H1 (cell line): Measurements from ENCODE around the gene SCYGR7. TPM values are rescaled to one million over a fixed set of nuclear protein-coding genes. Genes with fewer than 3 reads are reported as not detected.

Experiments
- CTCF ChIA-PET: fragments of 300-600 bp; sonication (Branson Sonifier 250); formaldehyde crosslinking; loops from one replicate; lab custom pipeline; 2021; ENCODE audit not compliant: partially characterized antibody; lab: Charles Lee
- POLR2A ChIA-PET: fragments of 300-600 bp; sonication (Branson Sonifier 250); formaldehyde crosslinking; loops from one replicate; lab custom pipeline; 2021; ENCODE audit warnings: inconsistent platforms; ENCODE audit not compliant: partially characterized antibody; lab: Charles Lee
- DNase-seq, 2 experiments: peaks; one replicate each; pipeline versions ENCODE4 v3.0.0 to v3.0.0-alpha.2; 2010 to 2022; ENCODE audit warnings: low spot score in 2 of 2, low read depth in 1 of 2, mixed read lengths in 1 of 2
- FAIRE-seq: peaks from 2 replicates; lab custom pipeline; 2011; peaks lifted over from hg19 to GRCh38; lab: Jason Lieb, UNC
- H2AFZ ChIP-seq: 2 replicates; pipeline ENCODE4 v1.8.1; 2012; ENCODE audit warnings: low read length, inconsistent platforms
- H2AK5ac ChIP-seq: 2 replicates; pipeline ENCODE4 v1.6.1; 2013; ENCODE audit warnings: low read depth, low read length
- H2BK120ac ChIP-seq: replicated peaks from 2 replicates; pipeline ENCODE3; 2013; ENCODE audit warnings: low read depth, low read length, inconsistent platforms
- H2BK12ac ChIP-seq: 2 replicates; pipeline ENCODE4 v1.6.1; 2013; ENCODE audit warnings: low read depth, low read length
- H2BK15ac ChIP-seq: 2 replicates; pipeline ENCODE4 v1.6.1; 2013; ENCODE audit warnings: low read length
- H2BK20ac ChIP-seq: 2 replicates; pipeline ENCODE4 v1.6.1; 2013; ENCODE audit warnings: low read length
- H2BK5ac ChIP-seq: 2 replicates; pipeline ENCODE4 v1.6.1; 2013; ENCODE audit warnings: low read depth, low read length
- H3K14ac ChIP-seq: 2 replicates; pipeline ENCODE4 v1.6.1; 2013; ENCODE audit warnings: inconsistent platforms; ENCODE audit not compliant: insufficient read length
- H3K18ac ChIP-seq: 2 replicates; pipeline ENCODE4 v1.6.1; 2013; ENCODE audit warnings: low read length; ENCODE audit errors: extremely low read depth
- H3K23ac ChIP-seq: 2 replicates; pipeline ENCODE4 v1.6.1; 2013; ENCODE audit warnings: inconsistent platforms; ENCODE audit not compliant: insufficient read length
- H3K23me2 ChIP-seq: 2 replicates; pipeline ENCODE4 v1.6.1; 2013; ENCODE audit warnings: low read depth, low read length
- H3K27ac ChIP-seq: 2 replicates; pipeline ENCODE4 v1.6.1; 2011; ENCODE audit warnings: low read depth, low read length, inconsistent platforms
- H3K27me3 ChIP-seq, 4 experiments: replicated peaks in 1 of 4; 1 replicate in 1 of 4; 2 replicates in 3 of 4; pipeline versions ENCODE4 v1.6.1 to v1.8.1; 2011 to 2013; ENCODE audit warnings: low read length in 3 of 4, mild to moderate bottlenecking in 3 of 4, inconsistent platforms in 2 of 4, mixed read lengths in 2 of 4, moderate library complexity in 1 of 4; ENCODE audit not compliant: control insufficient read depth in 3 of 4, insufficient read depth in 3 of 4; ENCODE audit errors: extremely low read depth in 1 of 4
- H3K36me3 ChIP-seq, 4 experiments: 2 replicates each; pipeline versions ENCODE4 v1.6.1 to v1.8.1; 2011 to 2013; ENCODE audit warnings: mild to moderate bottlenecking in 4 of 4, low read length in 3 of 4, moderate library complexity in 2 of 4, control low read depth in 1 of 4, inconsistent platforms in 1 of 4; ENCODE audit not compliant: insufficient read depth in 4 of 4, control insufficient read depth in 2 of 4
- H3K4ac ChIP-seq: replicated peaks from 2 replicates; pipeline ENCODE3; 2013; ENCODE audit warnings: low read length, low read depth, mixed read lengths, inconsistent platforms; ENCODE audit not compliant: insufficient read length
- H3K4me1 ChIP-seq, 4 experiments: replicated peaks in 1 of 4; 1 replicate in 1 of 4; 2 replicates in 3 of 4; pipeline versions ENCODE4 v1.6.1 to v1.8.1; 2011 to 2013; ENCODE audit warnings: low read length in 3 of 4, inconsistent platforms in 2 of 4, mixed read lengths in 1 of 4; ENCODE audit not compliant: insufficient read depth in 4 of 4, control insufficient read depth in 3 of 4
- H3K4me2 ChIP-seq, 2 experiments: 2 replicates each; pipeline versions ENCODE4 v1.6.1 to v1.8.1; 2011 to 2013; ENCODE audit warnings: low read depth in 2 of 2, low read length in 2 of 2, control low read depth in 1 of 2, inconsistent platforms in 1 of 2, mild to moderate bottlenecking in 1 of 2; ENCODE audit not compliant: insufficient read depth in 1 of 2
- H3K4me3 ChIP-seq, 4 experiments: fragments of 200-600, 300-600 bp in 1 of 4; sonication (generic), shearing (Covaris generic), sonication (Bioruptor Twin) in 1 of 4; 2 replicates each; pipeline versions ENCODE4 v1.5.1 to v1.8.1; 2011 to 2016; ENCODE audit warnings: low read length in 4 of 4, low read depth in 3 of 4, control low read depth in 2 of 4, inconsistent platforms in 2 of 4, mild to moderate bottlenecking in 2 of 4, mixed read lengths in 1 of 4, moderate library complexity in 1 of 4; ENCODE audit not compliant: insufficient read depth in 2 of 4; ENCODE audit errors: extremely low read depth in 1 of 4
- H3K56ac ChIP-seq: replicated peaks from 2 replicates; pipeline ENCODE3; 2013; ENCODE audit warnings: low read depth, mild to moderate bottlenecking, mixed read lengths, low read length, inconsistent platforms; ENCODE audit not compliant: insufficient read length
- H3K79me1 ChIP-seq: 2 replicates; pipeline ENCODE4 v1.6.1; 2013; ENCODE audit warnings: low read depth, low read length, control low read depth
- H3K79me2 ChIP-seq, 2 experiments: 2 replicates each; pipeline versions ENCODE4 v1.6.1 to v1.8.1; 2012 to 2013; ENCODE audit warnings: low read length in 2 of 2, mild to moderate bottlenecking in 2 of 2, inconsistent platforms in 1 of 2; ENCODE audit not compliant: insufficient read depth in 2 of 2, control insufficient read depth in 1 of 2
- H3K9ac ChIP-seq, 4 experiments: replicated peaks in 1 of 4; 1 replicate in 1 of 4; 2 replicates in 3 of 4; pipeline versions ENCODE4 v1.6.1 to v1.8.1; 2011 to 2013; ENCODE audit warnings: low read depth in 3 of 4, low read length in 3 of 4, control low read depth in 2 of 4, mild to moderate bottlenecking in 2 of 4, moderate library complexity in 2 of 4, inconsistent platforms in 1 of 4; ENCODE audit errors: extremely low read depth in 1 of 4
- H3K9me3 ChIP-seq, 2 experiments: 2 replicates each; pipeline versions ENCODE4 v1.6.1 to v1.8.1; 2012 to 2013; ENCODE audit warnings: mild to moderate bottlenecking in 2 of 2, moderate library complexity in 2 of 2, control low read depth in 1 of 2, inconsistent platforms in 1 of 2, low read depth in 1 of 2, low read length in 1 of 2, mixed read lengths in 1 of 2; ENCODE audit not compliant: insufficient read depth in 2 of 2
- H4K20me1 ChIP-seq, 2 experiments: replicated peaks in 1 of 2; 2 replicates each; pipeline versions ENCODE3 to v1.8.1; 2011 to 2013; ENCODE audit warnings: inconsistent platforms in 2 of 2, low read length in 2 of 2, mild to moderate bottlenecking in 1 of 2; ENCODE audit not compliant: insufficient read depth in 2 of 2, control insufficient read depth in 1 of 2
- H4K5ac ChIP-seq: 2 replicates; pipeline ENCODE4 v1.6.1; 2013; ENCODE audit warnings: low read length, low read depth, mixed read lengths, inconsistent platforms; ENCODE audit not compliant: insufficient read length
- H4K8ac ChIP-seq: 2 replicates; pipeline ENCODE4 v1.8.0; 2013; ENCODE audit warnings: mild to moderate bottlenecking, moderate library complexity, low read length, inconsistent platforms; ENCODE audit not compliant: insufficient read depth; ENCODE audit errors: extremely low read depth
- H4K91ac ChIP-seq: replicated peaks from 2 replicates; pipeline ENCODE3; 2013; ENCODE audit warnings: low read length, mixed read lengths, inconsistent platforms; ENCODE audit not compliant: insufficient read length
- ATF3 ChIP-seq: IDR thresholded peaks from 2 replicates; pipeline ENCODE4 v1.6.1; 2011; ENCODE audit warnings: low read depth, mild to moderate bottlenecking, low read length; ENCODE audit not compliant: insufficient read depth
- WGBS, 2 experiments: shearing (Covaris generic) in 1 of 2; methylation state at CpG; one replicate each; pipeline versions ENCODE4 v1.1.6 to v1.1.7; 2013 to 2015; ENCODE audit warnings: low lambda C conversion rate in 2 of 2, mixed read lengths in 2 of 2, inconsistent platforms in 1 of 2, low coverage in 1 of 2, missing lambda C conversion rate in 1 of 2; ENCODE audit not compliant: insufficient replicate concordance in 2 of 2, insufficient coverage in 1 of 2, insufficient read length in 1 of 2; ENCODE audit errors: extremely low coverage in 1 of 2, missing lambda C conversion rate in 1 of 2; 5-methylcytosine and 5-hydroxymethylcytosine counted together
- polyA plus RNA-seq, 7 experiments: library from polyadenylated mRNA; depleted of rRNA in 3 of 7; stranded (reverse) in 5 of 7; unstranded in 2 of 7; fragments of >200 nt in 5 of 7; fragments of 200-250 nt in 2 of 7; gene quantifications; 1 replicate in 5 of 7; 2 replicates in 1 of 7; 4 replicates in 1 of 7; pipeline versions ENCODE4 v1.2.1 to v1.2.3, GENCODE V29; 2011 to 2013; ENCODE audit warnings: missing spikeins in 2 of 7, mixed read lengths in 2 of 7
- total RNA-seq: library from RNA; stranded (reverse); fragmentation: NEBNext Ultra II Directional; extraction: Animal tissue kit (Norgen Biotek cat#: 25700); gene quantifications from 2 replicates; pipeline ENCODE4 v1.2.1, GENCODE V29; 2021
- TF ChIP-seq, protein P1 (sequence below), 3 experiments: IDR thresholded peaks; 1 replicate in 2 of 3; 2 replicates in 1 of 3; pipeline versions ENCODE4 v1.5.1 to v1.6.1; 2011; ENCODE audit warnings: low read length in 3 of 3, mild to moderate bottlenecking in 3 of 3, inconsistent platforms in 2 of 3, low read depth in 1 of 3, moderate library complexity in 1 of 3; ENCODE audit not compliant: insufficient read depth in 1 of 3; ENCODE audit errors: control extremely low read depth in 1 of 3

The SCYGR7 gene
- total and polyA plus RNA-seq, 2 of the 8 experiments (the other 6 are each of a cell fraction or from before 2014, with no cell fraction given) = not detected

DNA sequence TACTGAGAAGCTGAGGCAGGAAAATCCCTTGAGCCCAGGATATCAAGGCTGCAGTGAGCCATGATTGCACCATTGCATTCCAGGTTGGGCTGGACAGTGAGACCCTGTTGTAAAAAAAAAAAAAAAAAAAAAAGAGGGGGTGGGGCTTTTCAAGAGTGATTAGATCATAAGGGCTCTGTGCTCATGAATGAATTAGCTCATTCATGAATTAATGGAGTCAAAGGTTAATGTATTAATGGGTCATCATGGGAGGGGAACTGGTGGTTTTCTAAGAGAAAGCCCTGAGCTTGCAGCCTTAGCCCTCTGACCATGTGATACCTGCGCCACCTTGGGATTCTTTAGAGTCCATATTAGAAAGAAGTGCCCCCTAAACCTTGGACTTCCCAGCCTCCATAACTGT lies 14.8 kb upstream of the SCYGR7 start:
- Histone ChIP-seq H2AK5ac (no peak overlapping the region), H3K4me1 (peaks cover 0 to 4% (median under 1%) of the 10 kb centered on the region in 4 experiments; a peak in 3 of 7 replicates), H3K27ac (no peak overlapping the region), H3K27me3 (no peaks in the 10 kb centered on the region; a peak in 1 of 7 replicates), H3K9me3 (no peaks in the 10 kb centered on the region), H3K23me2 (no peaks in the 10 kb centered on the region; the same call in 1 of the 2 replicates), H3K9ac (no peak overlapping the region), H4K5ac (no peak overlapping the region), H4K8ac (no peak overlapping the region), H3K4me2 (no peak overlapping the region), H2BK20ac (no peak overlapping the region), H4K20me1 (no peaks in the 10 kb centered on the region), H3K18ac (no peak overlapping the region), H2BK120ac (no peak overlapping the region), H4K91ac (no peak overlapping the region), H2BK12ac (no peak overlapping the region), H3K4ac (no peak overlapping the region), H2BK5ac (no peak overlapping the region), H3K36me3 (no peaks in the 10 kb centered on the region), H3K79me1 (no peaks in the 10 kb centered on the region), H2BK15ac (no peak overlapping the region), H3K4me3 (no peak overlapping the region), H3K56ac (no peak overlapping the region), H3K14ac (no peak overlapping the region), H2AFZ (no peak overlapping the region), H3K79me2 (no peaks in the 10 kb centered on the region), H3K23ac (no peak overlapping the region)
- WGBS, 2 experiments = 78% methylated on average over 1 of the region's 1 CpG; no CpG with 5 or more reads in 1 of the 2 experiments
- ChIA-PET CTCF (interaction anchor here (0.6 to 1.6 kb wide), 5 partner anchors 11 to 340 kb away, joined by 3 to 8 read pairs (median 4); no protein-coding TSS in a partner anchor), POLR2A (no interaction called here)
- FAIRE-seq (no peak), DNase-seq (no peak)
- TF ChIP-seq, protein P1, sequence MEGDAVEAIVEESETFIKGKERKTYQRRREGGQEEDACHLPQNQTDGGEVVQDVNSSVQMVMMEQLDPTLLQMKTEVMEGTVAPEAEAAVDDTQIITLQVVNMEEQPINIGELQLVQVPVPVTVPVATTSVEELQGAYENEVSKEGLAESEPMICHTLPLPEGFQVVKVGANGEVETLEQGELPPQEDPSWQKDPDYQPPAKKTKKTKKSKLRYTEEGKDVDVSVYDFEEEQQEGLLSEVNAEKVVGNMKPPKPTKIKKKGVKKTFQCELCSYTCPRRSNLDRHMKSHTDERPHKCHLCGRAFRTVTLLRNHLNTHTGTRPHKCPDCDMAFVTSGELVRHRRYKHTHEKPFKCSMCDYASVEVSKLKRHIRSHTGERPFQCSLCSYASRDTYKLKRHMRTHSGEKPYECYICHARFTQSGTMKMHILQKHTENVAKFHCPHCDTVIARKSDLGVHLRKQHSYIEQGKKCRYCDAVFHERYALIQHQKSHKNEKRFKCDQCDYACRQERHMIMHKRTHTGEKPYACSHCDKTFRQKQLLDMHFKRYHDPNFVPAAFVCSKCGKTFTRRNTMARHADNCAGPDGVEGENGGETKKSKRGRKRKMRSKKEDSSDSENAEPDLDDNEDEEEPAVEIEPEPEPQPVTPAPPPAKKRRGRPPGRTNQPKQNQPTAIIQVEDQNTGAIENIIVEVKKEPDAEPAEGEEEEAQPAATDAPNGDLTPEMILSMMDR (IDR thresholded peaks at IDR 0.05; ENCODE audit: control extremely low read depth in 1 of 3, insufficient read depth in 1 of 3, low read depth in 1 of 3, low read length in 3 of 3) = no peak
- TF ChIP-seq ATF3 = no peak
